H7 (cell line): ENCODE results near the gene SLC9C2. TPM values are rescaled to one million over a fixed set of nuclear protein-coding genes. Genes with fewer than 3 reads are reported as not detected.
"Not testable (repeated sequence)": the region's sequence is repeated elsewhere in the genome, so short reads cannot be mapped to it uniquely, and the experiment has no call there.

Experiments
- DNase-seq: peaks from one replicate; pipeline ENCODE4 v3.0.0; 2012
- H3K27me3 ChIP-seq: 2 replicates; pipeline ENCODE4 v1.6.0; 2011; ENCODE audit warnings: mild to moderate bottlenecking, low read length; ENCODE audit not compliant: control insufficient read depth, insufficient read depth
- H3K36me3 ChIP-seq: replicated peaks from 2 replicates; pipeline ENCODE4 v1.5.1; 2011; ENCODE audit warnings: low read length; ENCODE audit not compliant: control insufficient read depth, insufficient read depth
- H3K4me3 ChIP-seq: 2 replicates; pipeline ENCODE4 v1.5.1; 2011; ENCODE audit warnings: low read depth, mild to moderate bottlenecking, control low read depth, low read length, moderate library complexity; ENCODE audit not compliant: insufficient read depth
- total RNA-seq: library from RNA; depleted of rRNA; stranded (reverse); fragments of >200 nt; shearing (Covaris generic); gene quantifications from 2 replicates; pipeline ENCODE4 v1.2.3, GENCODE V29; 2014

SLC9C2 gene
- total RNA-seq, 1 experiment from 2014 or later = not detected

DNA sequence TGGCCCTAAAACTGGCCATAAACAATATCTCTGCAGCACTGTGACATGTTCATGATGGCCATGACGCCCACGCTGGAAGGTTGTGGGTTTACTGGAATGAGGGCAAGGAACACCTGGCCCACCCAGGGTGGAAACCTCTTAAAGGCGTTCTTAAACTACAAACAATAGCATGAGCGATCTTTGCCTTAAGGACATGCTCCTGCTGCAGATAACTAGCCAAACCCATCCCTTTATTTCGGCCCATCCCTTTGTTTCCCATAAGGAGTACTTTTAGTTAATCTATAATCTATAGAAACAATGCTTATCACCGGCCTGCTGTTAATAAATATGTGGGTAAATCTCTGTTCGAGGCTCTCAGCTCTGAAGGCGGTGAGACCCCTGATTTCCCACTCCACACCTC, 109.7 kb downstream of the SLC9C2 start:
- H3K27me3 ChIP-seq, H3K36me3 ChIP-seq, H3K4me3 ChIP-seq, DNase-seq: not testable (repeated sequence)

DNA sequence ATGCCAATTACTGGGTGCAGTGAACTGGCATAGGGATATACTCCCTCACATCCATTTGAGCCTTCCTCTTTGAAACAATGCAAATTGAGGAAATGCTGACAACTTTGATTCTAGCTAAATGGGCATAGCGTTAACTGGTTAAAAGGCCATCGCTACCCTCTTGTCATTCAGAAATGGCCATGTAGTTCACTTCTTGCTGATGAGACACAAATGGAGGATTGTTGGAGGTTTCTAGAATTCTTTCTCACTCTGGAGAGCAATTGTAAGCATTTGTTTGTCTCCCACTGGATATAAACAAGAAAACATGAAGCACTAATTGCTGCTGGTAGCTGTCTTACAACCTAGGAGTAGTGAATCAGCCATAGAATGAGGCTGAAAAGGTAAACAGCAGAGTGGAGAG, 111.4 kb downstream of the SLC9C2 start:
- no peak for DNase-seq
- H3K27me3 ChIP-seq = no peaks in the 10 kb centered on the region
- H3K36me3 ChIP-seq = peaks cover 15% of the 10 kb centered on the region
- no peak overlapping the region for H3K4me3 ChIP-seq

DNA sequence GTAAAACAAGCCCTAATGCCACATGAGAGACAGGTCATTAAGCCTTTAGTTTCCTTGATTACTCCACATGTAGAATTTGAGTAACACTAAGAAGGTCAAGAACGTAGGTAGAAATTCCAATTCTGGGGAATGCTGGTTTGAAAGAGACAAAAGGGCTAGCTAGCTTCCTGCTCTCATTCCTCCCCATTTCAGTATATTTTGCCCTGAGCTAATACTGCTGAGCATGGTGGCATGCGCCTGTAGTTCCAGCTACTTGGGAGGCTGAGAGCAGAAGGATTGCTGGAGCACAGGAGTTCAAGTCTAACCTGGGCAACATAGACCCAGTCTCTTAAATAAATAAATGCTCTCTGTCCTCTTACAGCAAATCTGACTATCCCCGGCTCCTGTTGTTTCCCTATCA, 112.9 kb downstream of the SLC9C2 start:
- H3K4me3 ChIP-seq = no peak overlapping the region
- DNase-seq = no peak
- H3K36me3 ChIP-seq = peaks cover 22% of the 10 kb centered on the region
- no peaks in the 10 kb centered on the region for H3K27me3 ChIP-seq

DNA sequence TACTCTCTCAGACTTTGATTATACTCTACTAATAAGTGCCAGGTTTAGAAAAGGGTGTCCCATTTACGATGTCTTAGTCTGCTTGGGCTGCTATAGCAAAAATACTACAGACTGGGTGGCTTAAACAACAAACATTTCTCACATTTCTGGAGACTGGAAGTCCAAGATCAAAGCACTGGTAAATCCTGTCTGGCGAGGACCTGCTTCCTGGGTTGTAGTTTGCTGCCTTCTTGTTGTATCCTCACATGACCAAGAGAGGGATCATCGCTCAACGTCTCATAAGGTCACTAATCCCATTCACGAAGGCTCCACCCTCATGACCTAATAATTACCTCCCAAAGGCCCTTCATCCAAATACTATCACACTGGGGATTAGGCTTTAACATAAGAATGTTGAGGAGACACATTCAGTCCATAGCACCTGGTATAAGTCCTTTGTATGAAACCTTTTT, 113.7 kb downstream of the SLC9C2 start:
- Histone ChIP-seq H3K36me3 (peaks cover 26% of the 10 kb centered on the region), H3K4me3 (no peak overlapping the region), H3K27me3 (no peaks in the 10 kb centered on the region)
- DNase-seq = peak; percentile 35

DNA sequence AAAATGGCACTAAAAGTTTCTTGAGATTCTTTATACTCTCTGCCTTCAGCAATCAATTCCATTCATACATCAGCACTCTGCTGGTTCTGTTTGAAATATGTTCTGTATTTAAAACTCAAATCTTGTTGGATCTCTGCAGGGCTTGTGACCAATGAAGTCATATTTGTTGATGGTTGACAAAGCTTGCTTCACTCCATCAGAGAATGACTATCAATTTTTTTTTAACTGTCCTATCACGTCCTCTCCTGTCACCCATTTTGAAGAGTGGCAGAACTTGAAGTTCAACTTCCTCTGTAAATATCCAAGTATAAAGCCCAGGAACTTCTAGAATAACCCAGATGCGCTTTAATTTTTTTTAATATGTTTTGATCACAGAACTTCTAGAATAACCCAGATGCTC, 114.9 kb downstream of the SLC9C2 start:
- Histone ChIP-seq H3K27me3 (no peaks in the 10 kb centered on the region), H3K4me3 (no peak overlapping the region), H3K36me3 (peaks cover 30% of the 10 kb centered on the region)
- DNase-seq = no peak

DNA sequence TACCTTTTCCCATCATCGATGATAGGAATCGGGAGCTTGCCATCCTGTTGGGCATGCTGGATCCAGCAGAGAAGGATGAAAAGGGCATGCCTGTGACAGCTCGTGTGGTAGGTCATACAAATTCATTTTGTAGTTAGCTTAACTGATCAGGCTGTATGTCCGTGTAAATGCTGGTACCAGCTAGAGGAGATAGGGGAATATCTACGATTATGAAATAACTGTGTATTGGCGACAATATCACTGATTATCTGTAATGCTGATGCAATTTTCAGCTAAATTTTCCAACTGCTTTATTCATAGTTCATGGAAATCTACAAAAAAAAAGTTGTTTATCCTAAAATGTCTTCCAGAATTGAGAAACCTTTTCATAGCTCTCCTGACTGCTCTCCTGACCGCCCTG, 117.5 kb downstream of the SLC9C2 start:
- DNase-seq = no peak
- peaks cover 53% of the 10 kb centered on the region for H3K36me3 ChIP-seq
- no peak overlapping the region for H3K4me3 ChIP-seq
- no peaks in the 10 kb centered on the region for H3K27me3 ChIP-seq

DNA sequence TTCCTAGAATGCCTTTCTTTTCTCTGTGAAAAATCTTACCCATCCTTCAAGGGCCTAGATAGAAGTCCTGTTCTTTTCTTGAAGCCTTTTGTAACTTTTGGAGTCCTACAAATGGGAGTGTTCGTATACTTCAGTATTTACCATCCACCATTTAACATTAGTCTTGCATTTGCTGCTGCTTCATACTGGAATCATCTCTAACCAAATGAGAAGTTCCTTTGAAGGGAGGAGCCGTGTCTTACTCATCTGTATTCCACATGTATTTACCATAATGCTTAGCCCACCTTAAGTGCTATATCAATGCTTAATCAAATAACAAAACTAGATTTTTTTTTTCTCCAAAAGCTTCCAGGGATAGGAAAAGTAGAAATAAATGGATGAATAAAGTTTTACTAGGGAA, 118.6 kb downstream of the SLC9C2 start:
- Histone ChIP-seq H3K4me3 (no peak overlapping the region), H3K27me3 (no peaks in the 10 kb centered on the region), H3K36me3 (peaks cover 55% of the 10 kb centered on the region)
- no peak for DNase-seq

DNA sequence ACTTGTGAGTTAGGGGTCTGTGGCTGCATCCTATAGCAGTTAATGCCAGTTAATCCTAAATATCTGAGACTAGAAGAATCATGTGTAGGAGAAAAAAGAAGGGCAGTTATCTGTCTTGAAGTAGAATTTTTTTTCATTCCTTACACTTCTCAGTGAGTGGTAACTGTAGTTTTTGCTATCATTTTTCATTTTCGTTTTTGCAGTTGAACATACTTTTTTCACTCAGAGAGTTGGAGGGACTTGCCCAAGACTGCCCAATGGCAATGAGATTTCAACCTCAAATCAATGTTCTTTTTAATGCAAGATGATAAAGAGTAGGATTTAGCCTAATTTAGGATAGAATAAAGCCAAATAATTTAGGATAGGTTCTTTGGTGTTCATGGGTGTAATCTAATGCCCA, 120.2 kb downstream of the SLC9C2 start:
- Histone ChIP-seq H3K4me3 (no peak overlapping the region), H3K27me3 (no peaks in the 10 kb centered on the region), H3K36me3 (peaks cover 48% of the 10 kb centered on the region)
- no peak for DNase-seq

DNA sequence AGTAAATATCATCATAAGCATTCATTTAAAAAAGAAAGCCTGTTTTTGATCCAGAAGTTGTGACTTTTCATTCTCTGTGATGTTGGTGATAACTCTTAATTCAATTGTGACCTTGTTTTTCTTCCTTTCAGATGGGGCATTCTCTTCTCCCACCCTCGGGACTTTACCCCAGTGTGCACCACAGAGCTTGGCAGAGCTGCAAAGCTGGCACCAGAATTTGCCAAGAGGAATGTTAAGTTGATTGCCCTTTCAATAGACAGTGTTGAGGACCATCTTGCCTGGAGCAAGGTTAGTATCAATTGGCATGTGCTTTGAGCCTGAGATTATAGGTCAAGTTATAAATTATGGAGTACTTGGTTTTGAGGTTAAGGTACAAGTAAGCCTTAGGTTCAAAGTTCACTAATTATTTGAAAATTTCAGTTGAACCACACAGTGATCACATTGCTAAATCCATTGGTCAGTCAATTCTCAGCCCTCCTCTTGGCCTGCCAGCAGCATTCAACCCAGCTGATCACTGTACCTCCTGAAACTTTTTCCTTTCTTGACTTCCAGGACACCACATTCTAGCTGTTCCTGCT, 121.6 kb downstream of the SLC9C2 start:
- H3K4me3 ChIP-seq = no peak overlapping the region
- DNase-seq = no peak
- no peaks in the 10 kb centered on the region for H3K27me3 ChIP-seq
- H3K36me3 ChIP-seq = peaks cover 39% of the 10 kb centered on the region

DNA sequence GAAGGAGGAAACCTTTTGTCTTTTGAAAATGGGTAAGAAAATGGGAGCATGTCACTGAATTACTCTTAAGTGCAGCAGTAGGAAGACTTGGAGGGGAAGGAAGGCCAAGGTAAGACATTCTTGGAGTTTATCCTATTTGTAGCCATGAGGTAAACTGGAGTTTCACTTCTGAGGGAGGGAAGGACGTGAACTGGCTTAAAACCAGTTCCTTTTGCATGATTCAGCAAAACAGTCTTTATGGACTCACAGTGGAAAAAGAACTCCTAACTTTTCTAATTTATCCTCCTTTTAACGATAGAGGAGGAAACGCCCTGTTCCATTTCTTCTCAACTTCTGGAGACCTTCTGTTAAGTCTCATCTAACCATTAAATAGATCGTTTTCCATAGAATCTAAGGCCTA, 123.2 kb downstream of the SLC9C2 start:
- H3K27me3 ChIP-seq = no peaks in the 10 kb centered on the region
- peaks cover 32% of the 10 kb centered on the region for H3K36me3 ChIP-seq
- DNase-seq = no peak
- no peak overlapping the region for H3K4me3 ChIP-seq

DNA sequence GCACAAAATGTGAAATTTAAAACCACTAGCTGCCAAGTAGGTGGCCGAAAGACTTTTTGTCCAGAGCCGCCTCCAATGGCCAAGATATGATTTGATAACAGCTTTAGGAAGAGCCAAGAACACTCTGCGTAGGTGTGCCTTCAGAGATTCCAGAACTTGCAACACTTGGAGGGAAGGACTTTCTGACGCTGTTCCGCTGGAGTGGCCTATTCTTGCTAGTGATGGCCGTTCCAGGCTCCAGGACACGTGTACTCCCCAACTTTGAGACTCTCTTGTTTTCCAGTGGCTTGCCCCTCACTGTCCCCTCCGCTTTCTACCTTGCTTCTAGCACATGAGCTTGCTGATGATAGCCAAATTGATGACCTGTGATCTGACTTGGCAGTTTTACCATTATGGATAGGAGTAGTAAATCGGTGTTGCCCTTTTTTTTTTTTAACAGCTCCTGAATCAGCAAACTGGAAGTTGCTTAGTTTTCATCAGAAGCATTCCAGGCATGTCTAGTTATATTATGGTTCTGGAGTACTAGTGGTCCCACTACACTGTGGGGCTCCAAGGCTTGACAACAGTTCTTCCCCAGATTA, 124.7 kb downstream of the SLC9C2 start:
- Histone ChIP-seq H3K36me3 (peaks cover 25% of the 10 kb centered on the region), H3K27me3 (no peaks in the 10 kb centered on the region), H3K4me3 (peak overlapping the region; percentile 99)
- peak; percentile 22 for DNase-seq

DNA sequence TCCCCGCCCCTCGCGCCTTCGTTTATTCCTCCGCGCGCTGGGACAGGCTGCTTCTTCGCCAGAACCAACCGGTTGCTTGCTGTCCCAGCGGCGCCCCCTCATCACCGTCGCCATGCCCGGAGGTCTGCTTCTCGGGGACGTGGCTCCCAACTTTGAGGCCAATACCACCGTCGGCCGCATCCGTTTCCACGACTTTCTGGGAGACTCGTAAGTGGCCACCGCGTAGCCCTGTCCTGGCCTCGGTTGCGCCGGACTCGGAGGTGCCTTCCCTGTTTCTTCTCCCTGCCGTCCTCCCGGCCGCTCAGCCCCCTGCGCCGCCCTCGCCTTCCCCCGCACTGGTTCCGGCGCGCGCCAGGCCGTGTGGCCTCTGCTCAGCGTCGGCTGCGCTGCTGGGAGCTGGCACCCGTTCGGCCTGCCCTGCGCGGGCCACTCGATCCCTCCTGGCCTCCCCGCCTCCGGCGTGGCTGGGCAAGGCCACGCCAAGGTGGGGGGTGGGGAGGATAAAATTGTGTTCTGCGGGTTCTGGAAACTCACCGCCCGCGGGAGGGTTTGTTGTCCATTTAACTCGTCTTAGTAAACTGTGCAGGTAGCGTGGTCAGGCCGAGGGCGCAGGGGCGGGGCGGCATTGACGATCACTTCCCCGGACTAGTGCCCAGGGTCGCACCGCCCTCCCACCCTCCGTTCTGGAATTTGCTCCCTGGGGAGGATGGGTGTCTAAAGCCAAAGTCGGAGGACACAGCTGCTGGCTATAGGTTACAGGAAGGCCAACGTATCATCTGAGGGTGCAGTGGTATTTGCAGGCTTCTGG, 125.4 kb downstream of the SLC9C2 start, which contains the start of gene PRDX6:
Gene PRDX6 (plus strand): TSS at position 50 of the 808 bp plus-strand sequence. CDS start 63 bp downstream, at position 113.
- Histone ChIP-seq H3K36me3 (peaks cover 20% of the 10 kb centered on the region), H3K27me3 (no peaks in the 10 kb centered on the region), H3K4me3 (peak within 1 kb of the TSS; percentile 99)
- no peak for DNase-seq

DNA sequence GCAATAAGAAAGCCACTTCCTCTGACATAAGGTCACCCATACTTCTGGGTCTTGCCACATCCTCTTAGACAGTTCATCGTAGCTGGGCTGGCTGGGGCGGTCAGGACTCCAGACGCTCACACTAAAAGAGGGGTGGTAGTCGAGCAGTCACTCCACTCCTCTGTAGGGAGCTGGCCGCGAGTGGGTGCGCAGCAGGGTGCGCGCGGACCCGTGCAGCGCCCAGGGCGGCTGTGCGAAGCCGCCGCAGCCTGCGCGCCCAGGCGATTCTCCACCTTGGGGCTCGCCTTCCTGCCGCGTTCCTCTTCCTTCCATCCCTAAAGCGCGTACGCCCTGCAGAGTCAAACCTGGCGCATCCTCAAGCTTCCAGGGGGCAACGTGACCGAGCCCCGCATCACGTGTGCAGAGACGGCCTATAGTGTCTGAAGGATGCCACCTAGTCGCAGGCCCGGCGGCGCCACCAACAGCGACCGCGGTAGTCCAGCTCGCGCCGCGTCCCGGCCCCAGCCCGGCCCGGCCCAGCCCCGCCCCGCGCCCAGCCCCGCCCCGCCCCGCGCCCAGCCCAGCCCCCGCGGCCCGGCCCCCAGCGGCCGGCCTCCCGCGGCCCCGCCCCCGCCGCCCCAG, 126.1 kb downstream of the SLC9C2 start:
- H3K36me3 ChIP-seq = peaks cover 13% of the 10 kb centered on the region
- H3K27me3 ChIP-seq = no peaks in the 10 kb centered on the region
- peak overlapping the region; percentile 96 for H3K4me3 ChIP-seq
- DNase-seq = peak; percentile 96

DNA sequence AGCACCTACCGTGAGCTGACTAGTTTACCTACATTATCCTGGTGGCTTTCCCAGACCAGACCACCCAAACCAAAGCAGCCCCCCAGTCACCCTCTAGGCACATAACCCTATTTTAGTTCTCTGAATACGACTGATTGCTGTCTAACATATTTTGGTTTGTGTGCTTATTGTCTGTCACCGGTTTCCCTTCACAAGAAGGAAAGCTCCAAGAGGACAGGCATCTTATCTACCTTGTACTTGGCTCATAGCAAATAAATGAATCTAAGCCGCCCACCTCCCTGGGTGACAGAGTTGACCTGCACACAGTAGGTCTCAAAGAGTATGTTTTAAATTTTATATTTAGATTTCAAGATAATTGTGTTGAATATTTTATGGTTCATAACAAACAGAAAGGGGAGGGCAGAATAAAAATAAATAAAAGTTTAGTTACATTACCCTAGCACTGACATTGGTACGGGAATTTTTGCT, 126.6 kb downstream of the SLC9C2 start:
- no peak for DNase-seq
- peaks cover 8% of the 10 kb centered on the region for H3K36me3 ChIP-seq
- no peaks in the 10 kb centered on the region for H3K27me3 ChIP-seq
- H3K4me3 ChIP-seq = peak overlapping the region; percentile 96
